ENCODE measurements around the gene HIPK2. TPM values are rescaled to one million over a fixed set of nuclear protein-coding genes. Genes with fewer than 3 reads are reported as not detected.

The HIPK2 gene
- total RNA-seq, 2 experiments from 2014 or later: 17.3 to 17.6 TPM

- no peak overlapping the region for H3K4me3 Mint-ChIP-seq
Measured at GRCh38 chr7:139699640-139700504, 77.9 kb downstream of the HIPK2 start.

GRCh38 chr7:139698844-139699243 lies 79.0 kb downstream of the HIPK2 start:
- TF ChIP-seq, protein P1, sequence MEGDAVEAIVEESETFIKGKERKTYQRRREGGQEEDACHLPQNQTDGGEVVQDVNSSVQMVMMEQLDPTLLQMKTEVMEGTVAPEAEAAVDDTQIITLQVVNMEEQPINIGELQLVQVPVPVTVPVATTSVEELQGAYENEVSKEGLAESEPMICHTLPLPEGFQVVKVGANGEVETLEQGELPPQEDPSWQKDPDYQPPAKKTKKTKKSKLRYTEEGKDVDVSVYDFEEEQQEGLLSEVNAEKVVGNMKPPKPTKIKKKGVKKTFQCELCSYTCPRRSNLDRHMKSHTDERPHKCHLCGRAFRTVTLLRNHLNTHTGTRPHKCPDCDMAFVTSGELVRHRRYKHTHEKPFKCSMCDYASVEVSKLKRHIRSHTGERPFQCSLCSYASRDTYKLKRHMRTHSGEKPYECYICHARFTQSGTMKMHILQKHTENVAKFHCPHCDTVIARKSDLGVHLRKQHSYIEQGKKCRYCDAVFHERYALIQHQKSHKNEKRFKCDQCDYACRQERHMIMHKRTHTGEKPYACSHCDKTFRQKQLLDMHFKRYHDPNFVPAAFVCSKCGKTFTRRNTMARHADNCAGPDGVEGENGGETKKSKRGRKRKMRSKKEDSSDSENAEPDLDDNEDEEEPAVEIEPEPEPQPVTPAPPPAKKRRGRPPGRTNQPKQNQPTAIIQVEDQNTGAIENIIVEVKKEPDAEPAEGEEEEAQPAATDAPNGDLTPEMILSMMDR (IDR thresholded peaks at IDR 0.05): no peak

More at GRCh38 chr7:139699640-139700504, 77.9 kb downstream of the HIPK2 start:
- Mint-ChIP-seq H3K36me3 (ENCODE audit: low read depth) (peaks cover 10% of the 10 kb centered on the region), H3K27ac (peak overlapping the region; percentile 61), H3K4me1 (ENCODE audit: low read depth) (peaks cover 35% of the 10 kb centered on the region), H3K9me3 (no peaks in the 10 kb centered on the region), H3K27me3 (no peaks in the 10 kb centered on the region)
- TF ChIP-seq, protein P1 (IDR thresholded peaks at IDR 0.05): no peak
- CTCF ChIA-PET: interaction anchor here (0.8 kb wide), 1 partner anchor 54 kb away, joined by 3 read pairs; no protein-coding TSS in a partner anchor
- ATAC-seq (peak; percentile 62), DNase-seq (peak; percentile 61)
- intact Hi-C loops (cut with micrococcal nuclease): no loop called here
- POLR2A ChIA-PET: interaction anchor here (0.7 to 0.8 kb wide), 2 partner anchors 12 to 52 kb away, joined by 3 read pairs; no protein-coding TSS in a partner anchor

DNA sequence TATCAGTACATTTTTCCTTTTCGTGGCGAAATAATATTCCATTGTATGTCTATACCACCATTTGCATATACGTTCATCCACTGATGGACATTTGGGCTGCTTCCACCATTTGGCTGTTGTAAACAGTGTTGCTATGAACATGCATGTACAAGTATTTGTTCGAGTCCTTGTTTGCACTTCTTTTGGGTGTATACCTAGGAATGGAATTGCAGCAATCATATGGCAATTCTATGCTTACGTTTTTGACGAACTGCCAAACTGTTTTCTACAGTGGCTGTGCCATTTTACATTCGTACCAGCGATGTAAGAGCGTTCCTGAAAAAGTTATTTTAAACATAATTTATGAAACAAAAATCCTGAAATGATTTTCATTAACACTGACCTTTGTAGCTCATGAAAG lies 79.5 kb downstream of the HIPK2 start:
- POLR2A ChIA-PET: no interaction called here
- peaks cover 31% of the 10 kb centered on the region for H3K4me1 Mint-ChIP-seq (ENCODE audit: low read depth)
- TF ChIP-seq, protein P1 (IDR thresholded peaks at IDR 0.05): no peak
- no peak for ATAC-seq
- intact Hi-C loops (cut with micrococcal nuclease): no loop called here
- no peak for DNase-seq
- no peak overlapping the region for H3K27ac Mint-ChIP-seq
- peaks cover 13% of the 10 kb centered on the region for H3K36me3 Mint-ChIP-seq (ENCODE audit: low read depth)
- no peaks in the 10 kb centered on the region for H3K9me3 Mint-ChIP-seq
- H3K4me3 Mint-ChIP-seq: no peak overlapping the region
- CTCF ChIA-PET: no interaction called here
- H3K27me3 Mint-ChIP-seq: no peaks in the 10 kb centered on the region

More at GRCh38 chr7:139698844-139699243, 79.0 kb downstream of the HIPK2 start:
- H3K27me3 Mint-ChIP-seq: no peaks in the 10 kb centered on the region
- intact Hi-C loops (cut with micrococcal nuclease): no loop called here
- H3K9me3 Mint-ChIP-seq: no peaks in the 10 kb centered on the region
- H3K4me3 Mint-ChIP-seq: no peak overlapping the region
- ChIA-PET POLR2A (no interaction called here), CTCF (no interaction called here)
- H3K36me3 Mint-ChIP-seq (ENCODE audit: low read depth): peaks cover 13% of the 10 kb centered on the region
- no peak for DNase-seq
- H3K4me1 Mint-ChIP-seq (ENCODE audit: low read depth): peaks cover 31% of the 10 kb centered on the region
- H3K27ac Mint-ChIP-seq: no peak overlapping the region
- ATAC-seq: no peak

DNA sequence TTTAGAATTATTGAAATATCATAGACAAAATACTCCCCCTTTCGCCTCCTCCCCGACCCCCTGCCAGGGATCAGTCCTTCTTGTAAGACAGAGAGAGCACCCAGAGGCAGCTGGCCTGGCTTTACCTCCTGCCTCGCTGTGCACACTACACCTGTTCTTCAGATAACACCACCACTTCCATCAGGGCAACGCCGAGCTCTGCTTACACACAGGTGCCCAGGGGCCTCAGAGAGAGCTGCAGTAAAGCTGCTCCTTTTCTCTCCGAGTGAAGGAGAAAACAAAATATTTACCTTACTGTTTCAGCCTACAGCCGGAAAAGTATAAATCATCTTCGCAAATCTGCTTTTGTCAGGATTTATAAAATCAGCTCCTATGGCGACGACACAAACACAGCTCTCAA lies 80.7 kb downstream of the HIPK2 start:
- DNase-seq: no peak
- no peaks in the 10 kb centered on the region for H3K27me3 Mint-ChIP-seq
- H3K4me1 Mint-ChIP-seq (ENCODE audit: low read depth): peaks cover 31% of the 10 kb centered on the region
- peak overlapping the region; percentile 56 for H3K27ac Mint-ChIP-seq
- intact Hi-C loops (cut with micrococcal nuclease): no loop called here
- CTCF ChIA-PET: interaction anchor here (1.2 kb wide), 1 partner anchor 51 kb away, joined by 3 read pairs; no protein-coding TSS in a partner anchor
- peaks cover 13% of the 10 kb centered on the region for H3K36me3 Mint-ChIP-seq (ENCODE audit: low read depth)
- TF ChIP-seq, protein P1 (IDR thresholded peaks at IDR 0.05): no peak
- no peak overlapping the region for H3K4me3 Mint-ChIP-seq
- no peaks in the 10 kb centered on the region for H3K9me3 Mint-ChIP-seq
- POLR2A ChIA-PET: no interaction called here
- no peak for ATAC-seq

GRCh38 chr7:139696552-139696951 lies 81.2 kb downstream of the HIPK2 start:
- Mint-ChIP-seq H3K4me3 (no peak overlapping the region), H3K9me3 (no peaks in the 10 kb centered on the region), H3K27ac (peak overlapping the region; percentile 56), H3K36me3 (ENCODE audit: low read depth) (peaks cover 13% of the 10 kb centered on the region), H3K4me1 (ENCODE audit: low read depth) (peaks cover 31% of the 10 kb centered on the region), H3K27me3 (no peaks in the 10 kb centered on the region)
- POLR2A ChIA-PET: no interaction called here
- TF ChIP-seq, protein P1 (IDR thresholded peaks at IDR 0.05): no peak
- ATAC-seq (peak; percentile 84), DNase-seq (peak; percentile 52)
- CTCF ChIA-PET: interaction anchor here (1.2 kb wide), 1 partner anchor 51 kb away, joined by 3 read pairs; no protein-coding TSS in a partner anchor
- intact Hi-C loops (cut with micrococcal nuclease): no loop called here

All from activated CD8-positive, alpha-beta T cell treated with anti-CD3 and anti-CD28 coated beads for 36 hours (primary cell).